Hepatocyte (in vitro differentiated cells): Measurements from ENCODE around the gene TAF12. TPM values are rescaled to one million over a fixed set of nuclear protein-coding genes. Genes with fewer than 3 reads are reported as not detected.

Experiments
- DNase-seq: peaks from one replicate; pipeline ENCODE4 v3.0.0-alpha.2; 2016; ENCODE audit warnings: low spot score
- H2AFZ ChIP-seq: fragments of 200-600 bp; sonication (generic); 2 replicates; pipeline ENCODE4 v1.6.0; 2016; ENCODE audit warnings: antibody characterized with exemption, mild to moderate bottlenecking
- H3K27ac ChIP-seq: fragments of 200-600 bp; sonication (generic); 2 replicates; pipeline ENCODE4 v1.5.1; 2016; ENCODE audit warnings: mild to moderate bottlenecking
- H3K27me3 ChIP-seq: fragments of 200-600 bp; sonication (generic); 2 replicates; pipeline ENCODE4 v1.6.1; 2016
- H3K36me3 ChIP-seq: fragments of 200-600 bp; sonication (generic); replicated peaks from 2 replicates; pipeline ENCODE4 v1.5.1; 2016; ENCODE audit warnings: low read depth; ENCODE audit not compliant: insufficient read depth
- H3K4me1 ChIP-seq: fragments of 200-600 bp; sonication (generic); 2 replicates; pipeline ENCODE4 v1.5.1; 2016; ENCODE audit warnings: mild to moderate bottlenecking, moderate library complexity; ENCODE audit not compliant: insufficient read depth
- H3K4me2 ChIP-seq: fragments of 200-600 bp; sonication (generic); 2 replicates; pipeline ENCODE4 v1.6.0; 2016
- H3K4me3 ChIP-seq: fragments of 200-600 bp; sonication (generic); 2 replicates; pipeline ENCODE4 v1.5.1; 2016; ENCODE audit warnings: mild to moderate bottlenecking
- H3K79me2 ChIP-seq: fragments of 200-600 bp; sonication (generic); 2 replicates; pipeline ENCODE4 v1.6.0; 2017; ENCODE audit warnings: mild to moderate bottlenecking
- H3K9me2 ChIP-seq: fragments of 200-600 bp; sonication (generic); replicated peaks from 2 replicates; pipeline ENCODE4 v1.6.0; 2017; ENCODE audit warnings: mild to moderate bottlenecking; ENCODE audit not compliant: insufficient read depth
- H3K9me3 ChIP-seq: fragments of 200-600 bp; sonication (generic); 2 replicates; pipeline ENCODE4 v1.5.1; 2016; ENCODE audit warnings: low read depth, mild to moderate bottlenecking
- H4K20me1 ChIP-seq: fragments of 200-600 bp; sonication (generic); 2 replicates; pipeline ENCODE4 v1.6.0; 2016; ENCODE audit warnings: mild to moderate bottlenecking; ENCODE audit not compliant: insufficient read depth, poor library complexity, severe bottlenecking
- CTCF ChIP-seq: fragments of 200-600 bp; sonication (generic); IDR thresholded peaks from 2 replicates; pipeline ENCODE4 v1.5.1; 2016; ENCODE audit warnings: antibody characterized with exemption, mild to moderate bottlenecking; ENCODE audit not compliant: poor library complexity
- EZH2 ChIP-seq: fragments of 200-600 bp; sonication (generic); IDR thresholded peaks from 2 replicates; pipeline ENCODE4 v1.6.1; 2016; ENCODE audit warnings: antibody characterized with exemption, mild to moderate bottlenecking, borderline replicate concordance
- EZH2phosphoT487 ChIP-seq: fragments of 200-600 bp; sonication (generic); IDR thresholded peaks from one replicate; pipeline ENCODE4 v1.6.1; 2018; ENCODE audit warnings: antibody characterized with exemption, mild to moderate bottlenecking, low read depth, moderate library complexity; ENCODE audit not compliant: unreplicated experiment, severe bottlenecking
- WGBS: methylation state at CpG from one replicate; pipeline ENCODE4 v1.1.6; 2016; ENCODE audit warnings: low lambda C conversion rate; ENCODE audit errors: missing lambda C conversion rate; 5-methylcytosine and 5-hydroxymethylcytosine counted together
- polyA plus RNA-seq: library from polyadenylated mRNA; unstranded; fragments of >200 nt; fragmentation: Nextera tagmentation; extraction: Ambion mirVana; gene quantifications from 2 replicates; pipeline ENCODE4 v1.2.1, GENCODE V29; 2016
- total RNA-seq: library from RNA; depleted of rRNA; stranded (reverse); fragments of >200 nt; gene quantifications from 2 replicates; pipeline ENCODE4 v1.2.3, GENCODE V29; 2014

TAF12 gene
- total and polyA plus RNA-seq, 2 experiments from 2014 or later = 26.5 to 35.0 TPM

- H4K20me1 ChIP-seq = no peaks in the 10 kb centered on the region
- no peak for DNase-seq
- H3K4me2 ChIP-seq = no peak overlapping the region
- H3K27me3 ChIP-seq = no peaks in the 10 kb centered on the region
- H3K36me3 ChIP-seq = no peaks in the 10 kb centered on the region
- no peak overlapping the region for H2AFZ ChIP-seq
- no peak overlapping the region for H3K4me3 ChIP-seq
- peaks cover 13% of the 10 kb centered on the region for H3K4me1 ChIP-seq
- peak overlapping the region; percentile 89 for H3K27ac ChIP-seq
- WGBS = 93% methylated on average over 3 of the region's 3 CpGs
- TF ChIP-seq EZH2 (no peak), CTCF (no peak), EZH2phosphoT487 (no peak)
- peaks cover 24% of the 10 kb centered on the region for H3K79me2 ChIP-seq
- H3K9me2 ChIP-seq = no peaks in the 10 kb centered on the region
- H3K9me3 ChIP-seq = no peaks in the 10 kb centered on the region
Observed at GRCh38 chr1:28644494-28644893, 1.6 kb upstream of the TAF12 start.

GRCh38 chr1:28642056-28642846 lies 616 bp downstream of the TAF12 start:
- peak overlapping the region; percentile 55 for H3K4me3 ChIP-seq
- WGBS = 1% methylated on average over 26 of the region's 26 CpGs
- no peaks in the 10 kb centered on the region for H3K9me2 ChIP-seq
- H3K36me3 ChIP-seq = no peaks in the 10 kb centered on the region
- H3K4me2 ChIP-seq = peak overlapping the region; percentile 89
- no peaks in the 10 kb centered on the region for H4K20me1 ChIP-seq
- DNase-seq = no peak
- H2AFZ ChIP-seq = peak overlapping the region; percentile 58
- no peaks in the 10 kb centered on the region for H3K27me3 ChIP-seq
- TF ChIP-seq CTCF = no peak
- H3K79me2 ChIP-seq = peaks cover 34% of the 10 kb centered on the region
- H3K4me1 ChIP-seq = peaks cover 9% of the 10 kb centered on the region
- peak overlapping the region; percentile 80 for H3K27ac ChIP-seq
- H3K9me3 ChIP-seq = no peaks in the 10 kb centered on the region

GRCh38 chr1:28640766-28641165 lies 2.1 kb downstream of the TAF12 start:
- peaks cover 9% of the 10 kb centered on the region for H3K4me1 ChIP-seq
- no peak overlapping the region for H2AFZ ChIP-seq
- no peak overlapping the region for H3K4me3 ChIP-seq
- no peaks in the 10 kb centered on the region for H3K9me3 ChIP-seq
- peak overlapping the region; percentile 89 for H3K4me2 ChIP-seq
- TF ChIP-seq EZH2 = no peak
- no peak for TF ChIP-seq EZH2phosphoT487
- TF ChIP-seq CTCF = peak; percentile 21
- H3K27ac ChIP-seq = no peak overlapping the region
- H3K27me3 ChIP-seq = no peaks in the 10 kb centered on the region
- no peaks in the 10 kb centered on the region for H4K20me1 ChIP-seq
- no peaks in the 10 kb centered on the region for H3K36me3 ChIP-seq
- peak; percentile 17 for DNase-seq
- H3K9me2 ChIP-seq = no peaks in the 10 kb centered on the region
- H3K79me2 ChIP-seq = peaks cover 34% of the 10 kb centered on the region
- 100% methylated on average over 1 of the region's 1 CpG for WGBS
